Endothelial cell of umbilical vein (primary cell): Measurements from ENCODE around the gene C1QL4. TPM values are rescaled to one million over a fixed set of nuclear protein-coding genes. Genes with fewer than 3 reads are reported as not detected.

Experiments
- polyA plus RNA-seq, 4 experiments: library from polyadenylated mRNA; depleted of rRNA in 3 of 4; stranded (reverse) in 3 of 4; unstranded in 1 of 4; fragments of >200 nt; gene quantifications; 2 replicates each; pipeline versions ENCODE4 v1.2.1 to v1.2.3, GENCODE V29; 2011 to 2012; ENCODE audit warnings: missing spikeins in 1 of 4
- total RNA-seq: library from RNA; stranded (reverse); gene quantifications from 2 replicates; pipeline ENCODE4 v1.2.3, GENCODE V29; 2021

C1QL4 gene
- total and polyA plus RNA-seq, 2 donors (not counting 3 experiments of a cell fraction or from before 2014, with no cell fraction given) = not detected

Other genes with a start within 250 kb of the C1QL4 start
- 3.3 and 3.9 TPM in 2 replicates for gene DHH, start 242.4 kb downstream of the C1QL4 start, total RNA-seq
- 2.9 and 4.2 TPM in 2 replicates for gene DHH, start 242.4 kb downstream of the C1QL4 start, polyA plus RNA-seq
- 92.8 and 106 TPM in 2 replicates for gene LMBR1L, start 226.3 kb downstream of the C1QL4 start, total RNA-seq
- 78.3 and 99.1 TPM in 2 replicates for gene LMBR1L, start 226.3 kb downstream of the C1QL4 start, polyA plus RNA-seq
- gene TUBA1B, start 205.8 kb downstream of the C1QL4 start, total RNA-seq = 2,228 and 2,245 TPM in 2 replicates
- 5,362 and 5,535 TPM in 2 replicates for gene TUBA1B, start 205.8 kb downstream of the C1QL4 start, polyA plus RNA-seq
- gene TUBA1A, start 148.1 kb downstream of the C1QL4 start, total RNA-seq = 701 and 740 TPM in 2 replicates
- gene TUBA1A, start 148.1 kb downstream of the C1QL4 start, polyA plus RNA-seq = 2,429 and 3,046 TPM in 2 replicates
- gene TUBA1C, start 72.1 kb downstream of the C1QL4 start, total RNA-seq = 515 and 523 TPM in 2 replicates
- gene TUBA1C, start 72.1 kb downstream of the C1QL4 start, polyA plus RNA-seq = 2,063 and 2,352 TPM in 2 replicates
- gene PRPH, start 42.0 kb downstream of the C1QL4 start, total RNA-seq = not detected in 2 replicates
- not detected in 2 replicates for gene PRPH, start 42.0 kb downstream of the C1QL4 start, polyA plus RNA-seq
- gene TROAP, start 13.9 kb downstream of the C1QL4 start, total RNA-seq = 62.4 and 68.6 TPM in 2 replicates
- 27.3 and 31.7 TPM in 2 replicates for gene TROAP, start 13.9 kb downstream of the C1QL4 start, polyA plus RNA-seq
- gene DNAJC22, start 9.7 kb upstream of the C1QL4 start, total RNA-seq = 1.1 and 1.3 TPM in 2 replicates
- 1.4 TPM in 2 replicates for gene DNAJC22, start 9.7 kb upstream of the C1QL4 start, polyA plus RNA-seq
- 58.8 and 66.5 TPM in 2 replicates for gene SPATS2, start 30.3 kb upstream of the C1QL4 start, total RNA-seq
- 32.6 and 55.8 TPM in 2 replicates for gene SPATS2, start 30.3 kb upstream of the C1QL4 start, polyA plus RNA-seq
- gene KCNH3, start 201.8 kb upstream of the C1QL4 start, total RNA-seq = 0.13 and 0.18 TPM in 2 replicates
- gene KCNH3, start 201.8 kb upstream of the C1QL4 start, polyA plus RNA-seq = 0.13 and 0.14 TPM in 2 replicates
- gene MCRS1, start 231.0 kb upstream of the C1QL4 start, total RNA-seq = 71.1 and 78.5 TPM in 2 replicates
- 99.3 and 110 TPM in 2 replicates for gene MCRS1, start 231.0 kb upstream of the C1QL4 start, polyA plus RNA-seq